ENCODE measurements around the gene SLC26A1.
"Not testable (repeated sequence)": the region's sequence is repeated elsewhere in the genome, so short reads cannot be mapped to it uniquely, and the experiment has no call there.

SLC26A1 gene

DNA sequence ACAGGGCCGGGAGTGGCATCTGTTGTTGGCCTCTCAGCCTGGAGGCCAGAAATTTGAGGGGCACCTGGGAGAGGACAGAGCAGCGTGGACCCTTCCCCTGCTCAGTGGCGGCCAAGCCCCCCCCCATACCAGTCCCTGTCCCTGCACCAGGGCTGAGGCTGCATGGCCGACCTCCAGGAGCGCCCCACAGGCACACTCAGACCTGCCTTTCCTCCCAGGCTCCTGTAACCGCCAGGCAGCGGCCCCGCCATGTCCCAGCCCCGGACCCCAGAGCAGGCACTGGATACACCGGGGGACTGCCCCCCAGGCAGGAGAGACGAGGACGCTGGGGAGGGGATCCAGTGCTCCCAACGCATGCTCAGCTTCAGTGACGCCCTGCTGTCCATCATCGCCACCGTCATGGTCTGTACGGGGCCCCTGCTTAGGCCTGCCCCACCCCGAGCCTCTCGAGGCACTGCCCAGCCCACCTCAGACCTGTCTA is 45.7 kb downstream of the SLC26A1 start:
- Histone ChIP-seq H3K36me3 (ENCODE audit: insufficient read depth, low read depth, low read length) (no peaks in the 10 kb centered on the region), H3K27ac (ENCODE audit: low read length) (no peak overlapping the region), H3K27me3 (ENCODE audit: insufficient read depth, low read length) (peaks cover 25% of the 10 kb centered on the region), H3K4me1 (ENCODE audit: insufficient read depth, low read length) (peaks cover 6% of the 10 kb centered on the region), H3K9me3 (ENCODE audit: insufficient read depth, low read depth, low read length) (no peaks in the 10 kb centered on the region), H3K9ac (ENCODE audit: low read depth, low read length) (no peak overlapping the region), H3K4me3 (ENCODE audit: low read length) (no peak overlapping the region)

DNA sequence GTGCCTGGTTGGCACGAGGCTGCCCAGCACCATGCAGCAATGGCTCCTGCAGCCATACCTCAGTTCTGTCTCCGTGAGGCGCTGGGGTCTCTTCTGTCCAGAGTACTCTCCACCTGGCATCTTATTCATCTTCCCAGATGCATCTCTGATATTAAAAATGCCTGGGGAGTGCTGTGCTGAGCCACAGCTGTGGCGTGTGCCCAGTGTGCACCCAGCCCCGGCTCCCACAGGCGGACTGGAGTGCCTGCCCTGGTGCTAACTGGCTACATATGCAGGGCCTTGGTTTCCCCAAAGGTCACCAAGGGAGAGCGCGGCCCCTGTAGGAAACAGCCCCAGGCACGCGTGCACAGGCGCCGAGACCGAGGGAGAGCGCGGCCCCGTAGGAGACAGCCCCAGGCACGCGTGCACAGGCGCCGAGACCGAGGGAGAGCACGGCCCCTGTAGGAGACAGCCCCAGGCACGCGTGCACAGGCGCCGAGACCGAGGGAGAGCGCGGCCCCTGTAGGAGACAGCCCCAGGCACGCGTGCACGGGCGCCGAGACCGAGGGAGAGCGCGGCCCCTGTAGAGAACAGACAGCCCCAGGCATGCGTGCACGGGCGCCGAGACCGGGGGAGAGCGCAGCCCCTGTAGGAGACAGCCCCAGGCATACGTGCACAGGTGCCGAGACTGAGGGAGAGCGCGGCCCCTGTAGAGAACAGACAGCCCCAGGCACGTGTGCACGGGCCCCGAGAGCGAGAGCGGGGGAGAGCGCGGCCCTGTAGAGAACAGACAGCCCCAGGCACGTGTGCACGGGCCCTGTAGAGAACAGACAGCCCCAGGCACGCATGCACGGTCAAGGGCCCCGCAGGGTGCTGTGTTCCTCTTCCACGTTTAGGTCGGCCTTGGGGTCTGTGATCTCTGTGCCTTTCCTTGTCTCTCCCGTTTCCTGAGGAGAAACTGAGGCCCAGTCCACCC is 46.4 kb downstream of the SLC26A1 start:
- H3K27me3 ChIP-seq (ENCODE audit: insufficient read depth, low read length), result peaks cover 25% of the 10 kb centered on the region
- no peaks in the 10 kb centered on the region for H3K9me3 ChIP-seq (ENCODE audit: insufficient read depth, low read depth, low read length)
- H3K9ac ChIP-seq (ENCODE audit: low read depth, low read length), result no peak overlapping the region
- H3K36me3 ChIP-seq (ENCODE audit: insufficient read depth, low read depth, low read length), result no peaks in the 10 kb centered on the region
- H3K27ac ChIP-seq (ENCODE audit: low read length), result no peak overlapping the region
- no peak overlapping the region for H3K4me3 ChIP-seq (ENCODE audit: low read length)
- peaks cover 6% of the 10 kb centered on the region for H3K4me1 ChIP-seq (ENCODE audit: insufficient read depth, low read length)

DNA sequence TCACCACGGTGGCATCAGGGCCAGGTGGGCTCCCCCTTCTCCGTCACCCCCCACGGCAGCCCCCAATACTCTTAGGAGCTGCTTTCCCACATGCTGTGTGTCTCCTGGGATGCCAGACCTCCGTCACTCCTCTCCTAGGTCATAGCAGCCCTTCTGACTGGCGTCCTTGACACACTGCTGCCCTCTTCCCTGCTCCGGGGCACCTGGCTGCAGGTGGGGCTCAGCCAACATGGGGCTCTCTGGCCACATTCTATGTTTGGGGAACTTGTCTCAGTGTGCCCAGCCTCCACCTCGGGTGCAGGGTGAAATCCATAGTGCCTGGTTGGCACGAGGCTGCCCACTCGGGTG is 47.1 kb downstream of the SLC26A1 start:
- Histone ChIP-seq H3K27me3 (ENCODE audit: insufficient read depth, low read length) (peaks cover 25% of the 10 kb centered on the region), H3K4me3 (ENCODE audit: low read length) (peak overlapping the region; percentile 65; the same call in 1 of the 2 replicates), H3K9me3 (ENCODE audit: insufficient read depth, low read depth, low read length) (no peaks in the 10 kb centered on the region), H3K4me1 (ENCODE audit: insufficient read depth, low read length) (peaks cover 6% of the 10 kb centered on the region), H3K27ac (ENCODE audit: low read length) (no peak overlapping the region), H3K9ac (ENCODE audit: low read depth, low read length) (no peak overlapping the region), H3K36me3 (ENCODE audit: insufficient read depth, low read depth, low read length) (no peaks in the 10 kb centered on the region)

DNA sequence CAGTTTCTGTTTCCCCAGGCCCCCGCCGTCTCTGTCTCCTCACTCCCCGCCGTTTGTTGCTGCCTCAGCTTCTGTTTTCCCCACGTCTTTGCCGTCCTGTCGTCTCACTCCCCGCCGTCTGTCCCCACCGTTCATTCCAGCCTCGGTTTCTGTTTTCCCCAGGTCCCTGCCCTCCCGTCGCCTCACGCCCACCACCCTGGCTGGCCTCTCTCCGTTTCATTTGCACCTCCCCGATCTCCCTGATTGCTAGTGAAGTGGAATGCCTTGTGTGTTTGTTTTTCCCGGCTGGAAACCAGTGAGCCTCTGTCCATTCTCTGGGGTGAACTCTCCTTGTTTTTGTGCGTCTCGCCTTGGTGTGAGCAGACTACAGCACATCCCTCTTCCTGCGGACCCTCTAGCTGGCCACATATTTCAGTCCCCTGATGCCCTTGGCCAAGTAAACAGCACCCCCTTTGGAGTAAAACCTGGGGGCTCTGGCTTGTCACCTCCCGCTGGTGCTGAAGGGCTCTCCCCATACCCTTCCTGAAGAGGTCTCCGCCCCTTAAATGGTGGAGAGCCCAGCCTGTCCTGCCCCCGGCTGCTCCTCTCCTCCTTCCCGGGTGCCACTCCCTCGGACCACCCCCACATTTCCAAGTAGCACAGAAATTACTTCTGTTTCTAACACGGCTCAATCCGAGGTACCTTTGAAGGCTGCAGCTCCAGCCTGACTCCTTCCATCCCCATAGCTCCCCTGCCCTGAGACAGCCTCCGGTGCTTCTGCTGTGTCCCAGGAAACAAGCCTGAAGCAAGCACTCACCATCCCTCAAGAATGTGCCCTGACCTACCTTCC is 47.7 kb downstream of the SLC26A1 start:
- Histone ChIP-seq H3K9me3 (ENCODE audit: insufficient read depth, low read depth, low read length) (no peaks in the 10 kb centered on the region), H3K36me3 (ENCODE audit: insufficient read depth, low read depth, low read length) (no peaks in the 10 kb centered on the region), H3K27me3 (ENCODE audit: insufficient read depth, low read length) (peaks cover 25% of the 10 kb centered on the region), H3K9ac (ENCODE audit: low read depth, low read length) (peak overlapping the region; percentile 50), H3K4me1 (ENCODE audit: insufficient read depth, low read length) (peaks cover 6% of the 10 kb centered on the region), H3K4me3 (ENCODE audit: low read length) (peak overlapping the region; percentile 65), H3K27ac (ENCODE audit: low read length) (no peak overlapping the region)

DNA sequence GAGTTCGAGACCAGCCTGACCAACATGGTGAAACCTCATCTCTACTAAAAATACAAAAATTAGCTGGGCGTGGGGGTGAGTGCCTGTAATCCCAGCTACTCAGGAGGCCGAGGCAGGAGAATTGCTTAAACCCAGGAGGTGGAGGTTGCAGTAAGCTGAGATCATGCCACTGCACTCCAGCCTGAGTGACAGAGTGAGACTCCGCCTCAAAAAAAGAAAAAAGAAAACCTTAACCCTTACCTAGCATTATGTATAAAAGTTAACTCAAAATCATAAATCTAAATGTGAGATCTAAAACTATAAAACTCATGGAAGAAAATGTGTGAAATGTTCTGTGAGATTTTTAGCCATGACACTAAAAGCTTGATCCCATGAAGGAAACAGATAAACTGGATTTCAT is 53.7 kb downstream of the SLC26A1 start:
- not testable (repeated sequence) for H3K9ac ChIP-seq (ENCODE audit: low read depth, low read length); H3K4me1 ChIP-seq (ENCODE audit: insufficient read depth, low read length); H3K9me3 ChIP-seq (ENCODE audit: insufficient read depth, low read depth, low read length); H3K27ac ChIP-seq (ENCODE audit: low read length); H3K27me3 ChIP-seq (ENCODE audit: insufficient read depth, low read length); H3K36me3 ChIP-seq (ENCODE audit: insufficient read depth, low read depth, low read length); H3K4me3 ChIP-seq (ENCODE audit: low read length)

Data from iPS-20b (cell line).